ENCODE data around the gene KCNC3. TPM values are rescaled to one million over a fixed set of nuclear protein-coding genes. Genes with fewer than 3 reads are reported as not detected.

Gene KCNC3
- total and polyA plus RNA-seq, 2 of the 4 experiments (the other 2 are of a cell fraction), result 0.07 TPM; not detected in 1

GRCh38 chr19:50378169-50378862, 49.1 kb upstream of the KCNC3 start:
- no peak overlapping the region for H3K4me2 ChIP-seq (ENCODE audit: low read depth, low read length)
- H2BK15ac ChIP-seq (ENCODE audit: low read depth, low read length), result no peak overlapping the region
- no peak overlapping the region for H3K4ac ChIP-seq (ENCODE audit: low read depth, low read length)
- H3K9ac ChIP-seq (ENCODE audit: low read depth, low read length), result no peak overlapping the region
- H3K79me1 ChIP-seq (ENCODE audit: low read depth in 1 of 2, low read length in 2 of 2), result peaks cover 0 to 30% of the 10 kb centered on the region in 2 experiments
- WGBS, 2 experiments (ENCODE audit: extremely low coverage in 2 of 2, insufficient read length in 1 of 2), result 95% methylated on average over 28 of the region's 36 CpGs; no CpG with 5 or more reads in 1 of the 2 experiments
- H3K36me3 ChIP-seq (ENCODE audit: control insufficient read depth, insufficient read depth, low read length), result peaks cover 42% of the 10 kb centered on the region
- no peak overlapping the region for H2BK20ac ChIP-seq (ENCODE audit: low read depth, low read length)
- DNase-seq (no peak), ATAC-seq (ENCODE audit: low read depth) (no peak)
- dilution Hi-C loops (cut with HindIII; ENCODE audit: low sequenced_read_pairs, unreplicated experiment) (no loop called here), in situ Hi-C loops (cut with MboI; ENCODE audit: low sequenced_read_pairs) (loop anchor here (5.0 kb wide), 1 partner anchor 344 kb away; the partner anchor contains the start of gene CLEC11A), intact Hi-C loops (cut with micrococcal nuclease) (loop anchor here (5.0 kb wide), 1 partner anchor 424 kb away; no protein-coding TSS in a partner anchor)
- peak overlapping the region; percentile 21 for H2AFZ ChIP-seq (replicated peaks; ENCODE audit: low read length, poor library complexity)
- no peak overlapping the region for H3K56ac ChIP-seq (ENCODE audit: extremely low read depth, insufficient read depth, low read length)
- H2AK5ac ChIP-seq (ENCODE audit: low read depth, low read length), result no peak overlapping the region
- no peaks in the 10 kb centered on the region for H3K27me3 ChIP-seq (ENCODE audit: control insufficient read depth, insufficient read depth, low read length)
- H3K27ac ChIP-seq (ENCODE audit: insufficient read depth, low read length), result no peak overlapping the region
- no peak overlapping the region for H2BK5ac ChIP-seq (ENCODE audit: low read depth, low read length, poor library complexity, severe bottlenecking)
- BruUV-seq (replicated peaks), result no TSS peak
- H3K18ac ChIP-seq (ENCODE audit: low read depth, low read length), result no peak overlapping the region
- no peak overlapping the region for H4K5ac ChIP-seq (ENCODE audit: low read depth, low read length)
- no peak for TF ChIP-seq BHLHE40 (IDR thresholded peaks at IDR 0.05; ENCODE audit: low read depth, low read length)
- no peak for TF ChIP-seq USF2 (IDR thresholded peaks at IDR 0.05; ENCODE audit: low read depth, low read length)
- no peak for TF ChIP-seq CTCF (conservative IDR thresholded peaks at IDR 0.05; ENCODE audit: low read depth, low read length)
- no peak for TF ChIP-seq ELK1 (IDR thresholded peaks at IDR 0.05; ENCODE audit: borderline replicate concordance, low read depth, low read length)
- TF ChIP-seq CHD1 (IDR thresholded peaks at IDR 0.05; ENCODE audit: low read depth, low read length), result no peak
- no peaks in the 10 kb centered on the region for H3K9me1 ChIP-seq (ENCODE audit: insufficient read depth, low read length)
- H3K23ac ChIP-seq (ENCODE audit: low read depth, low read length), result no peak overlapping the region
- ChIA-PET CTCF (no interaction called here), POLR2A (ENCODE audit: unreplicated experiment) (no interaction called here)
- no peak overlapping the region for H2BK120ac ChIP-seq (ENCODE audit: low read depth, low read length)
- H4K8ac ChIP-seq (ENCODE audit: low read depth in 2 of 2, low read length in 2 of 2), result no peak overlapping the region
- H4K91ac ChIP-seq (ENCODE audit: insufficient read depth, low read depth, low read length), result no peak overlapping the region
- H2AK9ac ChIP-seq (replicated peaks; ENCODE audit: low read depth, low read length, poor library complexity), result no peak overlapping the region
- no peak overlapping the region for H3K4me3 ChIP-seq (ENCODE audit: insufficient read depth, low read depth, low read length)
- H3K14ac ChIP-seq (replicated peaks; ENCODE audit: low read depth, low read length), result no peak overlapping the region
- no peaks in the 10 kb centered on the region for H3K9me3 ChIP-seq (ENCODE audit: control insufficient read depth, insufficient read depth, low read length)
- peaks cover 8% of the 10 kb centered on the region for H4K20me1 ChIP-seq (ENCODE audit: insufficient read depth, low read length)
- H3K4me1 ChIP-seq (ENCODE audit: control insufficient read depth, insufficient read depth, low read length), result no peaks in the 10 kb centered on the region

Measured in IMR-90 (cell line).